IMR-90 (cell line): Measurements from ENCODE around the gene EIF4G3. TPM values are rescaled to one million over a fixed set of nuclear protein-coding genes. Genes with fewer than 3 reads are reported as not detected.

Experiments used
- ATAC-seq: fragments of 200-7000 bp; cut with Tn5 transposase; 2 replicates; pipeline ENCODE4 v1.9.1; 2020; ENCODE audit warnings: low read depth, mild to moderate bottlenecking, moderate library complexity
- BruUV-seq: library from RNA; stranded (reverse); fragments of 400-500 nt; replicated peaks from 2 replicates; lab custom pipeline; 2021; lab: Mats Ljungman, UMichigan
- CTCF ChIA-PET: fragments of 300-600 bp; formaldehyde crosslinking; extraction: SDS; loops from one replicate; lab custom pipeline; 2021; ENCODE audit warnings: antibody characterized with exemption; lab: Yijun Ruan, JAX
- POLR2A ChIA-PET: fragments of 300-600 bp; sonication (Branson Sonifier 250); formaldehyde crosslinking; loops from one replicate; lab custom pipeline; 2022; ENCODE audit warnings: antibody characterized with exemption; ENCODE audit not compliant: unreplicated experiment; lab: Charles Lee
- DNase-seq: peaks from one replicate; pipeline ENCODE4 v3.0.0; 2013
- H2AFZ ChIP-seq: replicated peaks from 2 replicates; pipeline ENCODE3; 2013; ENCODE audit warnings: low read length, mild to moderate bottlenecking; ENCODE audit not compliant: poor library complexity
- H2AK5ac ChIP-seq: 2 replicates; pipeline ENCODE4 v1.6.1; 2013; ENCODE audit warnings: low read depth, low read length, inconsistent platforms
- H2AK9ac ChIP-seq: replicated peaks from 2 replicates; pipeline ENCODE3; 2013; ENCODE audit warnings: mild to moderate bottlenecking, low read depth, low read length, moderate library complexity; ENCODE audit not compliant: poor library complexity
- H2BK120ac ChIP-seq: 2 replicates; pipeline ENCODE4 v1.6.1; 2013; ENCODE audit warnings: low read depth, low read length, inconsistent platforms
- H2BK15ac ChIP-seq: 3 replicates; pipeline ENCODE4 v1.6.1; 2013; ENCODE audit warnings: low read depth, low read length, inconsistent platforms
- H2BK20ac ChIP-seq: 2 replicates; pipeline ENCODE4 v1.6.1; 2013; ENCODE audit warnings: low read depth, mild to moderate bottlenecking, inconsistent platforms, low read length, moderate library complexity
- H2BK5ac ChIP-seq: 2 replicates; pipeline ENCODE4 v1.6.1; 2013; ENCODE audit warnings: mild to moderate bottlenecking, low read depth, low read length, inconsistent platforms; ENCODE audit not compliant: poor library complexity, severe bottlenecking
- H3K14ac ChIP-seq: replicated peaks from 2 replicates; pipeline ENCODE4 v1.6.1; 2013; ENCODE audit warnings: low read depth, low read length, inconsistent platforms
- H3K18ac ChIP-seq: 2 replicates; pipeline ENCODE4 v1.6.1; 2013; ENCODE audit warnings: low read depth, low read length, control low read depth
- H3K23ac ChIP-seq: 2 replicates; pipeline ENCODE4 v1.6.1; 2013; ENCODE audit warnings: low read depth, low read length, inconsistent platforms
- H3K27ac ChIP-seq: 2 replicates; pipeline ENCODE4 v1.5.1; 2013; ENCODE audit warnings: mild to moderate bottlenecking, control low read depth, low read length; ENCODE audit not compliant: insufficient read depth
- H3K27me3 ChIP-seq: 2 replicates; pipeline ENCODE4 v1.6.1; 2013; ENCODE audit warnings: low read length; ENCODE audit not compliant: control insufficient read depth, insufficient read depth
- H3K36me3 ChIP-seq: 2 replicates; pipeline ENCODE4 v1.6.1; 2013; ENCODE audit warnings: low read length, mixed read lengths; ENCODE audit not compliant: control insufficient read depth, insufficient read depth
- H3K4ac ChIP-seq: 2 replicates; pipeline ENCODE4 v1.6.1; 2013; ENCODE audit warnings: low read depth, low read length, inconsistent platforms
- H3K4me1 ChIP-seq: 2 replicates; pipeline ENCODE4 v1.6.1; 2013; ENCODE audit warnings: low read length, mixed read lengths; ENCODE audit not compliant: control insufficient read depth, insufficient read depth
- H3K4me2 ChIP-seq: 2 replicates; pipeline ENCODE4 v1.6.1; 2013; ENCODE audit warnings: low read depth, mild to moderate bottlenecking, control low read depth, low read length, moderate library complexity
- H3K4me3 ChIP-seq: 2 replicates; pipeline ENCODE4 v1.5.1; 2013; ENCODE audit warnings: low read depth, mild to moderate bottlenecking, control low read depth, low read length, moderate library complexity; ENCODE audit not compliant: insufficient read depth
- H3K56ac ChIP-seq: 2 replicates; pipeline ENCODE4 v1.6.1; 2013; ENCODE audit warnings: low read length, inconsistent platforms; ENCODE audit not compliant: insufficient read depth; ENCODE audit errors: extremely low read depth
- H3K79me1 ChIP-seq, 2 experiments: 2 replicates each; pipeline ENCODE4 v1.6.1; 2013; ENCODE audit warnings: low read length in 2 of 2, inconsistent platforms in 1 of 2, low read depth in 1 of 2
- H3K9ac ChIP-seq: 2 replicates; pipeline ENCODE4 v1.6.1; 2013; ENCODE audit warnings: low read depth, low read length, control low read depth
- H3K9me1 ChIP-seq: 2 replicates; pipeline ENCODE4 v1.6.1; 2013; ENCODE audit warnings: low read length, inconsistent platforms; ENCODE audit not compliant: insufficient read depth
- H3K9me3 ChIP-seq: 2 replicates; pipeline ENCODE4 v1.6.1; 2013; ENCODE audit warnings: low read length; ENCODE audit not compliant: control insufficient read depth, insufficient read depth
- H4K20me1 ChIP-seq: 2 replicates; pipeline ENCODE4 v1.6.1; 2013; ENCODE audit warnings: low read length, inconsistent platforms; ENCODE audit not compliant: insufficient read depth
- H4K5ac ChIP-seq: 2 replicates; pipeline ENCODE4 v1.6.1; 2013; ENCODE audit warnings: mild to moderate bottlenecking, low read depth, low read length, control low read depth
- H4K8ac ChIP-seq, 2 experiments: 2 replicates each; pipeline ENCODE4 v1.6.1; 2013; ENCODE audit warnings: low read depth in 2 of 2, low read length in 2 of 2, control low read depth in 1 of 2, inconsistent platforms in 1 of 2
- H4K91ac ChIP-seq: 2 replicates; pipeline ENCODE4 v1.6.1; 2013; ENCODE audit warnings: low read depth, low read length, inconsistent platforms; ENCODE audit not compliant: insufficient read depth
- BHLHE40 ChIP-seq: fragments of 150-350 bp; IDR thresholded peaks from 2 replicates; pipeline ENCODE4 v1.6.1; 2016; ENCODE audit warnings: mild to moderate bottlenecking, low read depth, low read length
- CHD1 ChIP-seq: IDR thresholded peaks from 2 replicates; pipeline ENCODE4 v1.6.1; 2012; ENCODE audit warnings: low read depth, low read length, improper control_type of control experiment
- CTCF ChIP-seq: conservative IDR thresholded peaks from 2 replicates; pipeline ENCODE4 v1.5.1; 2012; ENCODE audit warnings: mild to moderate bottlenecking, low read depth, low read length, improper control_type of control experiment
- MAZ ChIP-seq: IDR thresholded peaks from 2 replicates; pipeline ENCODE4 v1.6.1; 2012; ENCODE audit warnings: low read depth, mild to moderate bottlenecking, low read length, improper control_type of control experiment, moderate library complexity, borderline replicate concordance
- WGBS, 2 experiments: methylation state at CpG; one replicate each; pipeline versions ENCODE4 v1.1.5 to v1.1.7; 2013; ENCODE audit warnings: missing lambda C conversion rate in 2 of 2; ENCODE audit not compliant: insufficient read length in 1 of 2; ENCODE audit errors: extremely low coverage in 2 of 2; 5-methylcytosine and 5-hydroxymethylcytosine counted together
- dilution Hi-C: fragments of 300-500 bp; cut with HindIII; formaldehyde crosslinking; loops from one replicate; pipeline ENCODE4 v1.14.3; 2018; ENCODE audit warnings: low sequenced_read_pairs; ENCODE audit not compliant: unreplicated experiment
- in situ Hi-C: fragments of 300-500 bp; cut with MboI; formaldehyde crosslinking; loops from 3 replicates; pipeline ENCODE4 v1.14.3; 2019; ENCODE audit warnings: low sequenced_read_pairs, inconsistent platforms, mixed read lengths
- intact Hi-C: fragments of 100-400 bp; cut with micrococcal nuclease; formaldehyde crosslinking; loops from 2 replicates; pipeline ENCODE4 v1.10.0; 2022
- polyA plus RNA-seq, 3 experiments: library from polyadenylated mRNA; depleted of rRNA; stranded (reverse); fragments of >200 nt; gene quantifications; 2 replicates each; pipeline ENCODE4 v1.2.3, GENCODE V29; 2012; ENCODE audit warnings: low replicate concordance in 1 of 3
- total RNA-seq: library from RNA; depleted of rRNA; stranded (reverse); fragments of >200 nt; gene quantifications from 2 replicates; pipeline ENCODE4 v1.2.3, GENCODE V29; 2012

Gene EIF4G3
- total and polyA plus RNA-seq, 2 of the 4 experiments (the other 2 are of a cell fraction) = 25.8 to 49.2 TPM

GRCh38 chr1:21012937-21013336 is 163.8 kb downstream of the EIF4G3 start:
- Histone ChIP-seq H3K56ac (no peak overlapping the region), H3K4me2 (no peak overlapping the region), H2AK9ac (no peak overlapping the region), H3K14ac (no peak overlapping the region), H4K5ac (no peak overlapping the region), H2AK5ac (no peak overlapping the region), H2AFZ (no peak overlapping the region), H4K20me1 (peaks cover 30% of the 10 kb centered on the region), H3K4me3 (no peak overlapping the region), H3K4me1 (peaks cover 4% of the 10 kb centered on the region), H3K9me1 (peaks cover 8% of the 10 kb centered on the region), H3K27me3 (no peaks in the 10 kb centered on the region), H3K27ac (no peak overlapping the region), H3K23ac (no peak overlapping the region), H3K36me3 (peaks cover 2% of the 10 kb centered on the region; the same call in 1 of the 2 replicates), H4K8ac (no peak overlapping the region), H3K4ac (no peak overlapping the region), H2BK5ac (no peak overlapping the region), H3K9ac (no peak overlapping the region), H2BK15ac (no peak overlapping the region), H3K18ac (no peak overlapping the region), H2BK120ac (no peak overlapping the region), H4K91ac (no peak overlapping the region), H2BK20ac (no peak overlapping the region), H3K9me3 (no peaks in the 10 kb centered on the region), H3K79me1 (peaks cover 30 to 58% of the 10 kb centered on the region in 2 experiments)
- in situ Hi-C loops = no loop called here
- ATAC-seq (peak; percentile 37; the same call in 1 of the 2 replicates), DNase-seq (peak; percentile 12)
- TF ChIP-seq BHLHE40 (no peak), CHD1 (no peak), CTCF (no peak), MAZ (no peak)
- WGBS, 2 experiments = no CpG with 5 or more reads among the region's 5 CpGs
- BruUV-seq = no TSS peak
- dilution Hi-C loops = no loop called here
- POLR2A ChIA-PET = no interaction called here
- intact Hi-C loops = no loop called here
- CTCF ChIA-PET = no interaction called here
